CD4-positive, alpha-beta T cell (primary cell): ENCODE measurements around the gene XYLT1. TPM values are rescaled to one million over a fixed set of nuclear protein-coding genes. Genes with fewer than 3 reads are reported as not detected.

Experiments used
- ATAC-seq: fragments of 200-7000 bp; cut with Tn5 transposase; one replicate; pipeline ENCODE4 v1.10.0; 2022; ENCODE audit warnings: mild to moderate bottlenecking; ENCODE audit not compliant: poor library complexity
- CTCF ChIA-PET: fragments of 350-600 bp; sonication (Branson Sonifier 250); formaldehyde crosslinking; loops from one replicate; lab custom pipeline; 2021; ENCODE audit warnings: antibody characterized with exemption, inconsistent platforms; lab: Charles Lee
- POLR2A ChIA-PET: fragments of 350-600 bp; sonication (Branson Sonifier 250); formaldehyde crosslinking; loops from one replicate; lab custom pipeline; 2021; ENCODE audit warnings: antibody characterized with exemption, inconsistent platforms; lab: Charles Lee
- DNase-seq, 14 experiments: peaks; one replicate each; pipeline ENCODE4 v3.0.0-alpha.2; 2013 to 2020; ENCODE audit warnings: mixed read lengths in 2 of 14
- H3K27ac ChIP-seq, 2 donors: one replicate each; pipeline versions ENCODE4 v1.5.1 to v1.7.0; 2013; ENCODE audit warnings: low read length in 2 of 2, low read depth in 1 of 2, mild to moderate bottlenecking in 1 of 2
- H3K27me3 ChIP-seq, 2 experiments: 1 replicate in 1 of 2; 2 replicates in 1 of 2; pipeline versions ENCODE4 v1.6.1 to v1.7.0; 2013; ENCODE audit warnings: low read length in 2 of 2, control low read depth in 1 of 2, mild to moderate bottlenecking in 1 of 2, moderate library complexity in 1 of 2; ENCODE audit not compliant: insufficient read depth in 2 of 2, control insufficient read depth in 1 of 2
- H3K36me3 ChIP-seq: one replicate; pipeline ENCODE4 v1.6.1; 2013; ENCODE audit warnings: low read length, control low read depth; ENCODE audit not compliant: insufficient read depth
- H3K4me1 ChIP-seq: one replicate; pipeline ENCODE4 v1.6.1; 2013; ENCODE audit warnings: low read length, control low read depth; ENCODE audit not compliant: insufficient read depth
- H3K4me3 ChIP-seq: one replicate; pipeline ENCODE4 v1.5.1; 2013; ENCODE audit warnings: mild to moderate bottlenecking, low read length, moderate library complexity
- H3K9me3 ChIP-seq, 2 experiments: 1 replicate in 1 of 2; 2 replicates in 1 of 2; pipeline versions ENCODE4 v1.6.1 to v1.7.0; 2013; ENCODE audit warnings: low read length in 2 of 2, mild to moderate bottlenecking in 2 of 2, control low read depth in 1 of 2, moderate library complexity in 1 of 2; ENCODE audit not compliant: control insufficient read depth in 1 of 2, insufficient read depth in 1 of 2
- H3K27ac Mint-ChIP-seq: one replicate; pipeline ENCODE4 v1.8.0; 2020; ENCODE audit warnings: mixed read lengths
- H3K27me3 Mint-ChIP-seq: one replicate; pipeline ENCODE4 v1.8.0; 2021; ENCODE audit warnings: mixed read lengths
- H3K36me3 Mint-ChIP-seq: one replicate; pipeline ENCODE4 v1.8.0; 2021; ENCODE audit warnings: low read depth, mixed read lengths
- H3K4me1 Mint-ChIP-seq: one replicate; pipeline ENCODE4 v1.8.0; 2021; ENCODE audit warnings: low read depth, mixed read lengths
- H3K4me3 Mint-ChIP-seq: one replicate; pipeline ENCODE4 v1.8.0; 2020; ENCODE audit warnings: mild to moderate bottlenecking, mixed read lengths
- H3K9me3 Mint-ChIP-seq: one replicate; pipeline ENCODE4 v1.8.0; 2020; ENCODE audit warnings: mixed read lengths
- CTCF ChIP-seq: fragments of 200-600 bp; IDR thresholded peaks from one replicate; pipeline ENCODE4 v1.8.0; 2022; ENCODE audit warnings: antibody characterized with exemption, mild to moderate bottlenecking
- intact Hi-C, 2 experiments: fragments of 100-400 bp; cut with DNase I in 1 of 2; cut with micrococcal nuclease in 1 of 2; formaldehyde crosslinking; loops; one replicate each; pipeline versions ENCODE4 v1.15.1 to v1.9.0; 2023 to 2025; cut with DNase I, micrococcal nuclease
- total RNA-seq, 174 experiments: library from RNA in 2 of 174; stranded (reverse) in 2 of 174; gene quantifications; one replicate each; pipeline ENCODE4 v1.2.3 and lab custom pipeline; 2021 to 2026

The XYLT1 gene
- total RNA-seq, 2 experiments from 2014 or later = 26.0 to 27.1 TPM

- ChIA-PET CTCF (interaction anchor here (1.2 to 1.5 kb wide), 2 partner anchors 13 to 19 kb away, joined by 3 to 5 read pairs; no protein-coding TSS in a partner anchor), POLR2A (interaction anchor here (0.9 to 2.9 kb wide), 2 partner anchors 13 to 19 kb away, joined by 3 to 18 read pairs; no protein-coding TSS in a partner anchor)
- peaks cover 37% of the 10 kb centered on the region for H3K4me1 ChIP-seq
- no peaks in the 10 kb centered on the region for H3K36me3 ChIP-seq
- H3K27me3 Mint-ChIP-seq = no peaks in the 10 kb centered on the region
- H3K27ac Mint-ChIP-seq = peak overlapping the region; percentile 25
- DNase-seq (peak in 2 of 14 experiments; percentile 49 to 63), ATAC-seq (peak; percentile 44)
- H3K4me3 ChIP-seq = no peak overlapping the region
- intact Hi-C loops = loop anchor here in 1 of 2 experiments (5.0 kb wide), 1 partner anchor 91 kb away; no protein-coding TSS in a partner anchor
- no peaks in the 10 kb centered on the region for H3K27me3 ChIP-seq
- H3K4me1 Mint-ChIP-seq = peaks cover 84% of the 10 kb centered on the region
- no peaks in the 10 kb centered on the region for H3K9me3 ChIP-seq
- no peak overlapping the region for H3K27ac ChIP-seq
- peak overlapping the region; percentile 26 for H3K4me3 Mint-ChIP-seq
- no peaks in the 10 kb centered on the region for H3K9me3 Mint-ChIP-seq
- TF ChIP-seq CTCF = no peak
- H3K36me3 Mint-ChIP-seq = no peaks in the 10 kb centered on the region
These were observed 87.6 kb downstream of the XYLT1 start for GRCh38 chr16:17382949-17383863.

- ChIA-PET POLR2A (interaction anchor here (0.9 to 2.9 kb wide), 2 partner anchors 12 to 18 kb away, joined by 3 to 18 read pairs; no protein-coding TSS in a partner anchor), CTCF (interaction anchor here (1.5 kb wide), 1 partner anchor 12 kb away, joined by 5 read pairs; no protein-coding TSS in a partner anchor)
- no peak for TF ChIP-seq CTCF
- no peak overlapping the region for H3K27ac ChIP-seq
- Mint-ChIP-seq H3K4me1 (peaks cover 85% of the 10 kb centered on the region), H3K4me3 (no peak overlapping the region), H3K36me3 (no peaks in the 10 kb centered on the region), H3K9me3 (no peaks in the 10 kb centered on the region), H3K27me3 (no peaks in the 10 kb centered on the region), H3K27ac (peak overlapping the region; percentile 25)
- intact Hi-C loops = loop anchor here in 1 of 2 experiments (5.0 kb wide), 1 partner anchor 90 kb away; no protein-coding TSS in a partner anchor
- H3K4me3 ChIP-seq = no peak overlapping the region
- ATAC-seq (no peak), DNase-seq (no peak)
- H3K36me3 ChIP-seq = no peaks in the 10 kb centered on the region
- H3K4me1 ChIP-seq = peaks cover 44% of the 10 kb centered on the region
- H3K9me3 ChIP-seq = no peaks in the 10 kb centered on the region
- H3K27me3 ChIP-seq = no peaks in the 10 kb centered on the region
These were observed 88.2 kb downstream of the XYLT1 start for GRCh38 chr16:17382514-17382913.

- no peak overlapping the region for H3K27ac Mint-ChIP-seq
- H3K36me3 Mint-ChIP-seq = no peaks in the 10 kb centered on the region
- no peaks in the 10 kb centered on the region for H3K27me3 Mint-ChIP-seq
- H3K4me1 Mint-ChIP-seq = peaks cover 83% of the 10 kb centered on the region
- no peak overlapping the region for H3K4me3 ChIP-seq
- no peak for TF ChIP-seq CTCF
- POLR2A ChIA-PET = interaction anchor here (1.4 kb wide), 1 partner anchor 12 kb away, joined by 5 read pairs; no protein-coding TSS in a partner anchor
- H3K36me3 ChIP-seq = no peaks in the 10 kb centered on the region
- H3K4me1 ChIP-seq = peaks cover 46% of the 10 kb centered on the region
- intact Hi-C loops = loop anchor here in 1 of 2 experiments (5.0 kb wide), 1 partner anchor 89 kb away; no protein-coding TSS in a partner anchor
- no peak overlapping the region for H3K27ac ChIP-seq
- DNase-seq (no peak), ATAC-seq (no peak)
- no peaks in the 10 kb centered on the region for H3K27me3 ChIP-seq
- CTCF ChIA-PET = no interaction called here
- H3K9me3 Mint-ChIP-seq = no peaks in the 10 kb centered on the region
- H3K4me3 Mint-ChIP-seq = no peak overlapping the region
- H3K9me3 ChIP-seq = no peaks in the 10 kb centered on the region
These were observed 89.0 kb downstream of the XYLT1 start for GRCh38 chr16:17381784-17382183.
